Measurements from ENCODE around the gene SOS2. TPM values are rescaled to one million over a fixed set of nuclear protein-coding genes. Genes with fewer than 3 reads are reported as not detected.
"Not testable (repeated sequence)": the region's sequence is repeated elsewhere in the genome, so short reads cannot be mapped to it uniquely, and the experiment has no call there.

SOS2 gene
- total RNA-seq, 2 donors from 2014 or later: 38.7 to 40.2 TPM

- Histone ChIP-seq H3K4me3 (no peak overlapping the region), H3K4me1 (ENCODE audit: control insufficient read depth in 1 of 2, low read depth in 2 of 2) (no peaks in the 10 kb centered on the region), H3K36me3 (peaks cover 3% of the 10 kb centered on the region), H3K27ac (no peak overlapping the region), H3K9me3 (no peaks in the 10 kb centered on the region), H3K27me3 (replicated peaks; ENCODE audit: insufficient read depth) (no peaks in the 10 kb centered on the region)
- ATAC-seq (ENCODE audit: insufficient number of reproducible peaks, low FRiP score, low read depth) (no peak), DNase-seq (ENCODE audit: low spot score) (no peak)
- TF ChIP-seq, protein P1, sequence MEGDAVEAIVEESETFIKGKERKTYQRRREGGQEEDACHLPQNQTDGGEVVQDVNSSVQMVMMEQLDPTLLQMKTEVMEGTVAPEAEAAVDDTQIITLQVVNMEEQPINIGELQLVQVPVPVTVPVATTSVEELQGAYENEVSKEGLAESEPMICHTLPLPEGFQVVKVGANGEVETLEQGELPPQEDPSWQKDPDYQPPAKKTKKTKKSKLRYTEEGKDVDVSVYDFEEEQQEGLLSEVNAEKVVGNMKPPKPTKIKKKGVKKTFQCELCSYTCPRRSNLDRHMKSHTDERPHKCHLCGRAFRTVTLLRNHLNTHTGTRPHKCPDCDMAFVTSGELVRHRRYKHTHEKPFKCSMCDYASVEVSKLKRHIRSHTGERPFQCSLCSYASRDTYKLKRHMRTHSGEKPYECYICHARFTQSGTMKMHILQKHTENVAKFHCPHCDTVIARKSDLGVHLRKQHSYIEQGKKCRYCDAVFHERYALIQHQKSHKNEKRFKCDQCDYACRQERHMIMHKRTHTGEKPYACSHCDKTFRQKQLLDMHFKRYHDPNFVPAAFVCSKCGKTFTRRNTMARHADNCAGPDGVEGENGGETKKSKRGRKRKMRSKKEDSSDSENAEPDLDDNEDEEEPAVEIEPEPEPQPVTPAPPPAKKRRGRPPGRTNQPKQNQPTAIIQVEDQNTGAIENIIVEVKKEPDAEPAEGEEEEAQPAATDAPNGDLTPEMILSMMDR (IDR thresholded peaks at IDR 0.05): no peak
Observed at GRCh38 chr14:50198499-50198898, 32.9 kb downstream of the SOS2 start.

DNA sequence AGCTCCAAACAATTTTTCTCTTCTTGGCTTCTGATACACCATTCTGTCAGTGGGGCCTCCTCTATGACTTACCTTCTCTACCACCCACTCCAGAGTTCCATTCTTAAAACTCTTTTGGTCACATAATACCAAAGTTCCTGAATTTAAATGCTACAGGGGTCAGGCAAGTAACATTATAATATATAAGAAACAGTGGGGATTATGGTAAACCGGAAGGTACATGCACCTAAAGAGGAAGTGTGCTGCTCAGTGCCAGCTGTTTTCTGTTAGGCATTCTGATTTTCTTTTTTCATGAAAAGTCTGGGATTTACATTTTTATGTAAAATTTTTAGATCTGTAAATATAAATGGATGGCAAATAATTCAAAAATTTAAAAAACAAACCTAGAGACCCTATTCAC, 39.9 kb downstream of the SOS2 start:
- TF ChIP-seq, protein P1 (IDR thresholded peaks at IDR 0.05): no peak
- H3K27me3 ChIP-seq (replicated peaks; ENCODE audit: insufficient read depth): no peaks in the 10 kb centered on the region
- H3K4me3 ChIP-seq: no peak overlapping the region
- DNase-seq (ENCODE audit: low spot score): no peak
- H3K36me3 ChIP-seq: peaks cover 23% of the 10 kb centered on the region
- ATAC-seq (ENCODE audit: insufficient number of reproducible peaks, low FRiP score, low read depth): no peak
- H3K4me1 ChIP-seq (ENCODE audit: control insufficient read depth in 1 of 2, low read depth in 2 of 2): no peaks in the 10 kb centered on the region
- H3K27ac ChIP-seq: no peak overlapping the region
- no peaks in the 10 kb centered on the region for H3K9me3 ChIP-seq

DNA sequence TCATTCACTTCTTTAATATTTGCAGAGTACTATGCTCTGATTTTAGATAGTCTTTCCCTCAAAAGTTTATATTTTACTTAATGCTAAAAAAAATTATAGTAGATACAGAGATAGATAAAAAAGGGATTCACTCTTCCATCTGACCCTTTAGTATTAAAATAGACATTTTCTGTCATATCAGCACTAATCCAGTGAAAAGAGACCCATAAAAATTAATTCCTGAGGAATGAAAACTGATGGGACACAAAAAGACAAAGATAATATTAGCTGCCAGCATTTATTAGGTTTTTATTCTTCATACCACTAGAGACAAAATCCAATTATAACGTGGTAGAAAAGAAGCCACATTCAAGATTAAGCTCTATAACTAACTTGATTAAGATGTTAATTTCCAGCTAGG, 45.3 kb downstream of the SOS2 start:
- no peak for DNase-seq (ENCODE audit: low spot score)
- Histone ChIP-seq H3K27me3 (replicated peaks; ENCODE audit: insufficient read depth) (no peaks in the 10 kb centered on the region), H3K27ac (no peak overlapping the region), H3K4me3 (no peak overlapping the region), H3K36me3 (peaks cover 9% of the 10 kb centered on the region), H3K9me3 (no peaks in the 10 kb centered on the region), H3K4me1 (ENCODE audit: control insufficient read depth in 1 of 2, low read depth in 2 of 2) (no peaks in the 10 kb centered on the region)
- no peak for ATAC-seq (ENCODE audit: insufficient number of reproducible peaks, low FRiP score, low read depth)
- TF ChIP-seq, protein P1 (IDR thresholded peaks at IDR 0.05): no peak

- ATAC-seq (ENCODE audit: insufficient number of reproducible peaks, low FRiP score, low read depth) (no peak), DNase-seq (ENCODE audit: low spot score) (no peak)
- Histone ChIP-seq H3K9me3 (no peaks in the 10 kb centered on the region), H3K36me3 (peaks cover 6% of the 10 kb centered on the region), H3K27me3 (replicated peaks; ENCODE audit: insufficient read depth) (no peaks in the 10 kb centered on the region), H3K27ac (no peak overlapping the region), H3K4me1 (ENCODE audit: control insufficient read depth in 1 of 2, low read depth in 2 of 2) (no peaks in the 10 kb centered on the region), H3K4me3 (no peak overlapping the region)
- TF ChIP-seq, protein P1 (IDR thresholded peaks at IDR 0.05): no peak
Observed at GRCh38 chr14:50173891-50174290, 57.5 kb downstream of the SOS2 start.

DNA sequence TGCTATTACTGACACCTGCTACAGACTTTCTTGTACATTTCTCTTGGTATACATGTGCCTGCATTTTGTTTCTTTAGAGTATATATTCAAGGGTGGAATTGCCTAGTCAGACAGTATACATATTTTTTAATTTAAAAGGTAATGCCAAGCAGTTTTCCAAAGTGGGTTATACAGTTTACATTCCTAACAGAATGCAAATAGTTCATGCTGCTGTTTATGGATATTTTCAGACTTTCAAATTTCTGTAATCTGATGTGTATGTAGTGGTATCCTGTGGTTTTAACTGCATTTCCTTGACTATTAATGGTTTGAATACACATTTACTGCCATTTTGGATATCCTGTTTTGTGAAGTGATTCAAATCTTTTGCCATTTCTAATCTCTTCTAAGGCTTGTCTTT, 59.5 kb downstream of the SOS2 start:
- Histone ChIP-seq H3K36me3 (no peaks in the 10 kb centered on the region), H3K9me3 (no peaks in the 10 kb centered on the region), H3K27me3 (replicated peaks; ENCODE audit: insufficient read depth) (no peaks in the 10 kb centered on the region), H3K27ac (no peak overlapping the region), H3K4me1 (ENCODE audit: control insufficient read depth in 1 of 2, low read depth in 2 of 2) (no peaks in the 10 kb centered on the region), H3K4me3 (no peak overlapping the region)
- ATAC-seq (ENCODE audit: insufficient number of reproducible peaks, low FRiP score, low read depth) (no peak), DNase-seq (ENCODE audit: low spot score) (no peak)
- TF ChIP-seq, protein P1 (IDR thresholded peaks at IDR 0.05): no peak

- not testable (repeated sequence) for H3K27ac ChIP-seq; H3K36me3 ChIP-seq; H3K9me3 ChIP-seq; H3K27me3 ChIP-seq (replicated peaks; ENCODE audit: insufficient read depth); H3K4me3 ChIP-seq; ATAC-seq (ENCODE audit: insufficient number of reproducible peaks, low FRiP score, low read depth); DNase-seq (ENCODE audit: low spot score); H3K4me1 ChIP-seq (ENCODE audit: control insufficient read depth in 1 of 2, low read depth in 2 of 2)
Observed at GRCh38 chr14:50167381-50167780, 64.0 kb downstream of the SOS2 start.

Data from thoracic aorta (tissue), 2 donors.